H1 (cell line): ENCODE measurements around the gene PLSCR3. TPM values are rescaled to one million over a fixed set of nuclear protein-coding genes. Genes with fewer than 3 reads are reported as not detected.

Experiments
- CTCF ChIA-PET: fragments of 300-600 bp; sonication (Branson Sonifier 250); formaldehyde crosslinking; loops from one replicate; lab custom pipeline; 2021; ENCODE audit not compliant: partially characterized antibody; lab: Charles Lee
- POLR2A ChIA-PET: fragments of 300-600 bp; sonication (Branson Sonifier 250); formaldehyde crosslinking; loops from one replicate; lab custom pipeline; 2021; ENCODE audit warnings: inconsistent platforms; ENCODE audit not compliant: partially characterized antibody; lab: Charles Lee
- DNase-seq, 2 experiments: peaks; one replicate each; pipeline versions ENCODE4 v3.0.0 to v3.0.0-alpha.2; 2010 to 2022; ENCODE audit warnings: low spot score in 2 of 2, low read depth in 1 of 2, mixed read lengths in 1 of 2
- FAIRE-seq: peaks from 2 replicates; lab custom pipeline; 2011; peaks lifted over from hg19 to GRCh38; lab: Jason Lieb, UNC
- H2AFZ ChIP-seq: 2 replicates; pipeline ENCODE4 v1.8.1; 2012; ENCODE audit warnings: low read length, inconsistent platforms
- H2AK5ac ChIP-seq: 2 replicates; pipeline ENCODE4 v1.6.1; 2013; ENCODE audit warnings: low read depth, low read length
- H2BK120ac ChIP-seq: replicated peaks from 2 replicates; pipeline ENCODE3; 2013; ENCODE audit warnings: low read depth, low read length, inconsistent platforms
- H2BK12ac ChIP-seq: 2 replicates; pipeline ENCODE4 v1.6.1; 2013; ENCODE audit warnings: low read depth, low read length
- H2BK15ac ChIP-seq: 2 replicates; pipeline ENCODE4 v1.6.1; 2013; ENCODE audit warnings: low read length
- H2BK20ac ChIP-seq: 2 replicates; pipeline ENCODE4 v1.6.1; 2013; ENCODE audit warnings: low read length
- H2BK5ac ChIP-seq: 2 replicates; pipeline ENCODE4 v1.6.1; 2013; ENCODE audit warnings: low read depth, low read length
- H3K14ac ChIP-seq: 2 replicates; pipeline ENCODE4 v1.6.1; 2013; ENCODE audit warnings: inconsistent platforms; ENCODE audit not compliant: insufficient read length
- H3K18ac ChIP-seq: 2 replicates; pipeline ENCODE4 v1.6.1; 2013; ENCODE audit warnings: low read length; ENCODE audit errors: extremely low read depth
- H3K23ac ChIP-seq: 2 replicates; pipeline ENCODE4 v1.6.1; 2013; ENCODE audit warnings: inconsistent platforms; ENCODE audit not compliant: insufficient read length
- H3K23me2 ChIP-seq: 2 replicates; pipeline ENCODE4 v1.6.1; 2013; ENCODE audit warnings: low read depth, low read length
- H3K27ac ChIP-seq: 2 replicates; pipeline ENCODE4 v1.6.1; 2011; ENCODE audit warnings: low read depth, low read length, inconsistent platforms
- H3K27me3 ChIP-seq, 4 experiments: replicated peaks in 1 of 4; 1 replicate in 1 of 4; 2 replicates in 3 of 4; pipeline versions ENCODE4 v1.6.1 to v1.8.1; 2011 to 2013; ENCODE audit warnings: low read length in 3 of 4, mild to moderate bottlenecking in 3 of 4, inconsistent platforms in 2 of 4, mixed read lengths in 2 of 4, moderate library complexity in 1 of 4; ENCODE audit not compliant: control insufficient read depth in 3 of 4, insufficient read depth in 3 of 4; ENCODE audit errors: extremely low read depth in 1 of 4
- H3K36me3 ChIP-seq, 4 experiments: 2 replicates each; pipeline versions ENCODE4 v1.6.1 to v1.8.1; 2011 to 2013; ENCODE audit warnings: mild to moderate bottlenecking in 4 of 4, low read length in 3 of 4, moderate library complexity in 2 of 4, control low read depth in 1 of 4, inconsistent platforms in 1 of 4; ENCODE audit not compliant: insufficient read depth in 4 of 4, control insufficient read depth in 2 of 4
- H3K4ac ChIP-seq: replicated peaks from 2 replicates; pipeline ENCODE3; 2013; ENCODE audit warnings: low read length, low read depth, mixed read lengths, inconsistent platforms; ENCODE audit not compliant: insufficient read length
- H3K4me1 ChIP-seq, 4 experiments: replicated peaks in 1 of 4; 1 replicate in 1 of 4; 2 replicates in 3 of 4; pipeline versions ENCODE4 v1.6.1 to v1.8.1; 2011 to 2013; ENCODE audit warnings: low read length in 3 of 4, inconsistent platforms in 2 of 4, mixed read lengths in 1 of 4; ENCODE audit not compliant: insufficient read depth in 4 of 4, control insufficient read depth in 3 of 4
- H3K4me2 ChIP-seq, 2 experiments: 2 replicates each; pipeline versions ENCODE4 v1.6.1 to v1.8.1; 2011 to 2013; ENCODE audit warnings: low read depth in 2 of 2, low read length in 2 of 2, control low read depth in 1 of 2, inconsistent platforms in 1 of 2, mild to moderate bottlenecking in 1 of 2; ENCODE audit not compliant: insufficient read depth in 1 of 2
- H3K4me3 ChIP-seq, 4 experiments: fragments of 200-600, 300-600 bp in 1 of 4; sonication (generic), shearing (Covaris generic), sonication (Bioruptor Twin) in 1 of 4; 2 replicates each; pipeline versions ENCODE4 v1.5.1 to v1.8.1; 2011 to 2016; ENCODE audit warnings: low read length in 4 of 4, low read depth in 3 of 4, control low read depth in 2 of 4, inconsistent platforms in 2 of 4, mild to moderate bottlenecking in 2 of 4, mixed read lengths in 1 of 4, moderate library complexity in 1 of 4; ENCODE audit not compliant: insufficient read depth in 2 of 4; ENCODE audit errors: extremely low read depth in 1 of 4
- H3K56ac ChIP-seq: replicated peaks from 2 replicates; pipeline ENCODE3; 2013; ENCODE audit warnings: low read depth, mild to moderate bottlenecking, mixed read lengths, low read length, inconsistent platforms; ENCODE audit not compliant: insufficient read length
- H3K79me1 ChIP-seq: 2 replicates; pipeline ENCODE4 v1.6.1; 2013; ENCODE audit warnings: low read depth, low read length, control low read depth
- H3K79me2 ChIP-seq, 2 experiments: 2 replicates each; pipeline versions ENCODE4 v1.6.1 to v1.8.1; 2012 to 2013; ENCODE audit warnings: low read length in 2 of 2, mild to moderate bottlenecking in 2 of 2, inconsistent platforms in 1 of 2; ENCODE audit not compliant: insufficient read depth in 2 of 2, control insufficient read depth in 1 of 2
- H3K9ac ChIP-seq, 4 experiments: replicated peaks in 1 of 4; 1 replicate in 1 of 4; 2 replicates in 3 of 4; pipeline versions ENCODE4 v1.6.1 to v1.8.1; 2011 to 2013; ENCODE audit warnings: low read depth in 3 of 4, low read length in 3 of 4, control low read depth in 2 of 4, mild to moderate bottlenecking in 2 of 4, moderate library complexity in 2 of 4, inconsistent platforms in 1 of 4; ENCODE audit errors: extremely low read depth in 1 of 4
- H3K9me3 ChIP-seq, 2 experiments: 2 replicates each; pipeline versions ENCODE4 v1.6.1 to v1.8.1; 2012 to 2013; ENCODE audit warnings: mild to moderate bottlenecking in 2 of 2, moderate library complexity in 2 of 2, control low read depth in 1 of 2, inconsistent platforms in 1 of 2, low read depth in 1 of 2, low read length in 1 of 2, mixed read lengths in 1 of 2; ENCODE audit not compliant: insufficient read depth in 2 of 2
- H4K20me1 ChIP-seq, 2 experiments: replicated peaks in 1 of 2; 2 replicates each; pipeline versions ENCODE3 to v1.8.1; 2011 to 2013; ENCODE audit warnings: inconsistent platforms in 2 of 2, low read length in 2 of 2, mild to moderate bottlenecking in 1 of 2; ENCODE audit not compliant: insufficient read depth in 2 of 2, control insufficient read depth in 1 of 2
- H4K5ac ChIP-seq: 2 replicates; pipeline ENCODE4 v1.6.1; 2013; ENCODE audit warnings: low read length, low read depth, mixed read lengths, inconsistent platforms; ENCODE audit not compliant: insufficient read length
- H4K8ac ChIP-seq: 2 replicates; pipeline ENCODE4 v1.8.0; 2013; ENCODE audit warnings: mild to moderate bottlenecking, moderate library complexity, low read length, inconsistent platforms; ENCODE audit not compliant: insufficient read depth; ENCODE audit errors: extremely low read depth
- H4K91ac ChIP-seq: replicated peaks from 2 replicates; pipeline ENCODE3; 2013; ENCODE audit warnings: low read length, mixed read lengths, inconsistent platforms; ENCODE audit not compliant: insufficient read length
- CBX5 ChIP-seq: fragments of 300-800, 300-1000 bp; sonication (generic); IDR thresholded peaks from 2 replicates; pipeline ENCODE4 v1.7.1; 2016; ENCODE audit warnings: antibody characterized with exemption, low read length, low read depth
- SIN3A ChIP-seq, 2 experiments: IDR thresholded peaks in 1 of 2; conservative IDR thresholded peaks in 1 of 2; 2 replicates each; pipeline ENCODE4 v1.6.1; 2011 to 2012; ENCODE audit warnings: low read length in 2 of 2, improper control_type of control experiment in 1 of 2, low read depth in 1 of 2, mild to moderate bottlenecking in 1 of 2
- WGBS, 2 experiments: shearing (Covaris generic) in 1 of 2; methylation state at CpG; one replicate each; pipeline versions ENCODE4 v1.1.6 to v1.1.7; 2013 to 2015; ENCODE audit warnings: low lambda C conversion rate in 2 of 2, mixed read lengths in 2 of 2, inconsistent platforms in 1 of 2, low coverage in 1 of 2, missing lambda C conversion rate in 1 of 2; ENCODE audit not compliant: insufficient replicate concordance in 2 of 2, insufficient coverage in 1 of 2, insufficient read length in 1 of 2; ENCODE audit errors: extremely low coverage in 1 of 2, missing lambda C conversion rate in 1 of 2; 5-methylcytosine and 5-hydroxymethylcytosine counted together
- polyA plus RNA-seq, 7 experiments: library from polyadenylated mRNA; depleted of rRNA in 3 of 7; stranded (reverse) in 5 of 7; unstranded in 2 of 7; fragments of >200 nt in 5 of 7; fragments of 200-250 nt in 2 of 7; gene quantifications; 1 replicate in 5 of 7; 2 replicates in 1 of 7; 4 replicates in 1 of 7; pipeline versions ENCODE4 v1.2.1 to v1.2.3, GENCODE V29; 2011 to 2013; ENCODE audit warnings: missing spikeins in 2 of 7, mixed read lengths in 2 of 7
- total RNA-seq: library from RNA; stranded (reverse); fragmentation: NEBNext Ultra II Directional; extraction: Animal tissue kit (Norgen Biotek cat#: 25700); gene quantifications from 2 replicates; pipeline ENCODE4 v1.2.1, GENCODE V29; 2021

The PLSCR3 gene
- total and polyA plus RNA-seq, 2 of the 8 experiments (the other 6 are each of a cell fraction or from before 2014, with no cell fraction given), result 36.1 to 38.7 TPM

DNA sequence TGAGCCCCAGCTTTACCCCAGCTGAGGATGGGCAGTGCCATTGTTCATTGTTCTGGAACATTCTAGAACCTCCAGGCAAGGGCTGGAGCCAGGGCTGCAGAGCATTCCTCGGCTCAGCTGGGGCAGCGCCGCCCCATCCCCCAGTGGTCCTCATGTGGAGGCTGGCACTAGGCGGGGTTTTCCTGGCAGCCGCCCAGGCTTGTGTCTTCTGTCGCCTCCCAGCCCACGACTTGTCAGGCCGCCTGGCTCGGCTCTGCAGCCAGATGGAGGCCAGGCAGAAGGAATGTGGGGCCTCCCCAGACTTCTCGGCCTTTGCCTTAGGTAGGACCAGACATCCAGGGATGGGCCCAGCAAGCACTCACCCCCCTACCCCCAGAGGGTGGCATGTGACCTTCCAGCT lies 39.3 kb downstream of the PLSCR3 start, which contains the start of gene TMEM95:
TMEM95 (plus strand) TSS at position 104 of the 400 bp plus-strand sequence; CDS start at position 153, 49 bp downstream.
- H3K27ac ChIP-seq, result no peak within 1 kb of the TSS
- no peak within 1 kb of the TSS for H2BK20ac ChIP-seq
- no peak within 1 kb of the TSS; the same call in 1 of the 2 replicates for H4K8ac ChIP-seq
- no peak within 1 kb of the TSS for H4K5ac ChIP-seq
- H3K23me2 ChIP-seq, result peaks cover 12% of the 10 kb centered on the region; the same call in 1 of the 2 replicates
- H2AFZ ChIP-seq, result no peak within 1 kb of the TSS
- no peak within 1 kb of the TSS for H2BK120ac ChIP-seq
- no peak within 1 kb of the TSS for H4K91ac ChIP-seq
- DNase-seq (no peak), FAIRE-seq (no peak)
- CTCF ChIA-PET, result interaction anchor here (0.7 to 6.5 kb wide), 25 partner anchors 10 to 206 kb away, joined by 3 to 56 read pairs (median 9); partner anchors contain the start of genes ACAP1, CHRNB1, NEURL4 and SENP3
- no peak within 1 kb of the TSS for H3K56ac ChIP-seq
- H3K79me2 ChIP-seq, result no peaks in the 10 kb centered on the region
- H3K18ac ChIP-seq, result no peak within 1 kb of the TSS
- POLR2A ChIA-PET, result interaction anchor here (0.9 to 7.8 kb wide), 12 partner anchors 13 to 148 kb away, joined by 3 to 91 read pairs (median 5); partner anchors contain the start of genes FGF11, GPS2, NEURL4 and POLR2A
- peak within 1 kb of the TSS; percentile 65 for H3K4ac ChIP-seq
- peak within 1 kb of the TSS; percentile 60; the same call in 1 of the 2 replicates for H2BK12ac ChIP-seq
- no peaks in the 10 kb centered on the region for H3K9me3 ChIP-seq
- H3K4me2 ChIP-seq, result no peak within 1 kb of the TSS; a peak in 1 of 4 replicates
- H3K23ac ChIP-seq, result no peak within 1 kb of the TSS
- H3K4me1 ChIP-seq, result peaks cover 0 to 13% (median 4%) of the 10 kb centered on the region in 4 experiments; a peak in 5 of 7 replicates
- H4K20me1 ChIP-seq, result no peaks in the 10 kb centered on the region
- no peak within 1 kb of the TSS for H3K14ac ChIP-seq
- H2BK15ac ChIP-seq, result peak within 1 kb of the TSS; percentile 9; the same call in 1 of the 2 replicates
- H2AK5ac ChIP-seq, result 0 out of 2 replicates have a peak within 1 kb of the TSS, but pooled peaks have one; percentile 53
- H3K27me3 ChIP-seq, result no peaks in the 10 kb centered on the region
- H3K79me1 ChIP-seq, result no peaks in the 10 kb centered on the region
- H2BK5ac ChIP-seq, result no peak within 1 kb of the TSS
- WGBS, 2 experiments, result 82% methylated on average over 10 of the region's 10 CpGs; no CpG with 5 or more reads in 1 of the 2 experiments
- no peak within 1 kb of the TSS for H3K9ac ChIP-seq
- H3K36me3 ChIP-seq, result no peaks in the 10 kb centered on the region
- no peak within 1 kb of the TSS for H3K4me3 ChIP-seq
- TF ChIP-seq SIN3A (conservative IDR thresholded peaks at IDR 0.05 in 1 of 2, IDR thresholded peaks at IDR 0.05 in 1 of 2; ENCODE audit: low read depth in 1 of 2, low read length in 2 of 2) (0 out of 4 replicates have a peak, but pooled peaks of 1 of the 2 experiments have one; percentile 34), CBX5 (no peak)
